ENCODE results near the gene BPTF.
"Not testable (repeated sequence)": the region's sequence is repeated elsewhere in the genome, so short reads cannot be mapped to it uniquely, and the experiment has no call there.

Gene BPTF

DNA sequence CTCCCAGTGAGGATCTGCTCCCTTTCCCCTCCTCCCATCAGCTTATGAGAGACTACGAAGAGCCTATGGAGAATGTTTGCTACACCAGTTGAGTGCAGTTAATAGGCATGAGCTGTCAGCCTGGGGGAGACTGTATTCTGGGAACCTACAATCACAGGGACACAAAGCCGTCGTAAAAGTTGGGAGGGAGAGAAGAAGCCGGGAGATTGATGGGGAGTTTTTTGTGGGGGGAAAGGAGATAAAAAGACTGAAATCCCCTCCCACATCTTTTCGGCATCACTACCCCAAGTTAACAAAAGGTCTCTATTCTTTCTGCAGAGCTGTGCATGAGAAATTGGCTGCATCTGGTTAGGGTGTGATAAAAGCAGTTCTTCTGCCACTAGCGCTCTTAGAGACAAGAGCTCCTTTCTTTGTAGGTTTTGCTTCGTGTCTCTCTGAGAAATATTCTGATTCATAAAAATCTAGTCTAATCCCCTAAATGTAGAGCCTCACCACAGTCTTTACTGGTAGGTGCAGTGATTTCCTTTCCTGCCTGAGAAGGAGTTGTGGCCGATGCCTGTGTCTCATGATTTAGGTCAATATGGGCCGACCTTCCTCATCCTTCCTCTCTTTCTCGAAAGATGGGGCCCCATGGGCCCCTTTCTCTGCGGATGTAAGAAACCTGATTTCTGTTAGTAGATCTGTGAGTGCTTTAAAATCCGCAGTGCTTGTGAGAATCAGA is 77.4 kb downstream of the BPTF start:
- TF ChIP-seq, protein P1, sequence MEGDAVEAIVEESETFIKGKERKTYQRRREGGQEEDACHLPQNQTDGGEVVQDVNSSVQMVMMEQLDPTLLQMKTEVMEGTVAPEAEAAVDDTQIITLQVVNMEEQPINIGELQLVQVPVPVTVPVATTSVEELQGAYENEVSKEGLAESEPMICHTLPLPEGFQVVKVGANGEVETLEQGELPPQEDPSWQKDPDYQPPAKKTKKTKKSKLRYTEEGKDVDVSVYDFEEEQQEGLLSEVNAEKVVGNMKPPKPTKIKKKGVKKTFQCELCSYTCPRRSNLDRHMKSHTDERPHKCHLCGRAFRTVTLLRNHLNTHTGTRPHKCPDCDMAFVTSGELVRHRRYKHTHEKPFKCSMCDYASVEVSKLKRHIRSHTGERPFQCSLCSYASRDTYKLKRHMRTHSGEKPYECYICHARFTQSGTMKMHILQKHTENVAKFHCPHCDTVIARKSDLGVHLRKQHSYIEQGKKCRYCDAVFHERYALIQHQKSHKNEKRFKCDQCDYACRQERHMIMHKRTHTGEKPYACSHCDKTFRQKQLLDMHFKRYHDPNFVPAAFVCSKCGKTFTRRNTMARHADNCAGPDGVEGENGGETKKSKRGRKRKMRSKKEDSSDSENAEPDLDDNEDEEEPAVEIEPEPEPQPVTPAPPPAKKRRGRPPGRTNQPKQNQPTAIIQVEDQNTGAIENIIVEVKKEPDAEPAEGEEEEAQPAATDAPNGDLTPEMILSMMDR (IDR thresholded peaks at IDR 0.05; ENCODE audit: control extremely low read depth, extremely low read depth, low read depth, missing control alignments), result no peak
- ChIA-PET POLR2A (no interaction called here), CTCF (interaction anchor here (0.6 to 1.0 kb wide), 2 partner anchors 10 to 11 kb away, joined by 3 to 4 read pairs; no protein-coding TSS in a partner anchor)
- DNase-seq (ENCODE audit: extremely low spot score), result no peak

DNA sequence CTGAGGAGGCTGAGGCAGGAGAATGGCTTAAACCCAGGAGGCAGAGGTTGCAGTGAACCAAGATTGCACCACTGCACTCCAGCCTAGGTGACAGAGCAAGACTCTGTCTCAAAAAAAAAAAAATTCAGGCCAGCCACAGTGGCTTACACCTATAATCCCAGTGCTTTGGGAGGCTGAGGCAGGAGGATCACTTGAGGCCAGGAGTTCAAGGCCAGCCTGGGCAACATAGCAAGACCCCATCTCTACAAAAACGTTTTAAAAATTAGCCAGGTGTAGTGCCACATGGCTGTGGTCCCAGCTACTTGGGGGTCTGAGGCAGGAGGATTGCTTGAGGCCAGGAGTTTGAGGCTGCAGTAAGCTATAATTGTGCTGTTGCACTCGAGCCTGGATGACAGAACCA is 80.0 kb downstream of the BPTF start:
- POLR2A ChIA-PET; CTCF ChIA-PET; DNase-seq (ENCODE audit: extremely low spot score): not testable (repeated sequence)

DNA sequence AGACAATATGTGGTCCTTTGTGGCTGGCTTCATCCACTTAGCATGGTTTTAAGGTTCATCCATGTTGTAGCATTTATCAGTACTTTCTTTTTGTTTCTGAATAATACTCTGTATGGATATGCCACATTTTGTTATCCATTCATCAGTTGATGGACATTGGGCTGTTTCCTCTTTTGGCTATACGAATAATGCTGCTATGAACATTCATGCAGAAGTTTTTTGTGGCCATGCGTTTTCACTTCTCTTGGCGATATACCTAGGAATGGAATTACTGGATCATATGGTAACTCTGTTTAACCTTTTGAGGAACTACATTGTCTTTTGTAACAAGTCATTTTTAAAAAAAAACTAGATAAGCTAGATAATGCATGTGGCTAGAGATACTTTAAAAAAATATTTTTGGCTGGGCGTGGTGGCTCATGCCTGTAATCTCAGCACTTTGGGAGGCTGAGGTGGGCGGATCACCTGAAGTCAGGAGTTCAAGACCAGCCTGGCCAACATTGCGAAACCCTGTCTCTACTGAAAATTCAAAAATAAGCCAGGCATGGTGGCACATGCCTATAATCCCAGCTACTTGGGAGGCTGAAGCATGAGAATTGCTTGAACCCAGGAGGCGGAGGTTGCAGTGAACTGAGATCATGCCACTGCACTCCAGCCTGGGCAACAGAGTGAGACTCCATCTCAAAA is 85.0 kb downstream of the BPTF start:
- POLR2A ChIA-PET; DNase-seq (ENCODE audit: extremely low spot score): not testable (repeated sequence)
- CTCF ChIA-PET, result interaction anchor here (1.4 kb wide), 1 partner anchor 10 kb away, joined by 4 read pairs; no protein-coding TSS in a partner anchor

DNA sequence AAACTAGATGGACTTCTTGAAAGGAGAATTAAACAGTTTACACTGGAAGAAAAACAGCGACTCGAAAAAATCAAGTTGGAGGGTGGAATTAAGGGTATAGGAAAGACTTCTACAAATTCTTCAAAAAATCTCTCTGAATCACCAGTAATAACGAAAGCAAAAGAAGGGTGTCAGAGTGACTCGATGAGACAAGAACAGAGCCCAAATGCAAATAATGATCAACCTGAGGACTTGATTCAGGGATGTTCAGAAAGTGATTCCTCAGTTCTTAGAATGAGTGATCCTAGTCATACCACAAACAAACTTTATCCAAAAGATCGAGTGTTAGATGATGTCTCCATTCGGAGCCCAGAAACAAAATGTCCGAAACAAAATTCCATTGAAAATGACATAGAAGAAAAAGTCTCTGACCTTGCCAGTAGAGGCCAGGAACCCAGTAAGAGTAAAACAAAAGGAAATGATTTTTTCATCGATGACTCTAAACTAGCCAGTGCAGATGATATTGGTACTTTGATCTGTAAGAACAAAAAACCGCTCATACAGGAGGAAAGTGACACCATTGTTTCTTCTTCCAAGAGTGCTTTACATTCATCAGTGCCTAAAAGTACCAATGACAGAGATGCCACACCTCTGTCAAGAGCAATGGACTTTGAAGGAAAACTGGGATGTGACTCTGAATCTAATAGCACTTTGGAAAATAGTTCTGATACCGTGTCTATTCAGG is 85.9 kb downstream of the BPTF start:
- DNase-seq (ENCODE audit: extremely low spot score), result no peak
- ChIA-PET POLR2A (no interaction called here), CTCF (no interaction called here)
- TF ChIP-seq, protein P1 (IDR thresholded peaks at IDR 0.05; ENCODE audit: control extremely low read depth, extremely low read depth, low read depth, missing control alignments), result no peak

DNA sequence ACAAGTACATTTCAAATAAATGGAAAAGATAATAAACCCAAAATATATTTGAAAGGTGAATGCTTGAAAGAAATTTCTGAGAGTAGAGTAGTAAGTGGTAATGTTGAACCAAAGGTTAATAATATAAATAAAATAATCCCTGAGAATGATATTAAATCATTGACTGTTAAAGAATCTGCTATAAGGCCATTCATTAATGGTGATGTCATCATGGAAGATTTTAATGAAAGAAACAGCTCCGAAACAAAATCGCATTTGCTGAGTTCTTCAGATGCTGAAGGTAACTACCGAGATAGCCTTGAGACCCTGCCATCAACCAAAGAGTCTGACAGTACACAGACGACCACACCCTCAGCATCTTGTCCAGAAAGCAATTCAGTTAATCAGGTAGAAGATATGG is 86.8 kb downstream of the BPTF start:
- DNase-seq (ENCODE audit: extremely low spot score), result no peak
- ChIA-PET POLR2A (no interaction called here), CTCF (no interaction called here)
- TF ChIP-seq, protein P1 (IDR thresholded peaks at IDR 0.05; ENCODE audit: control extremely low read depth, extremely low read depth, low read depth, missing control alignments), result no peak

DNA sequence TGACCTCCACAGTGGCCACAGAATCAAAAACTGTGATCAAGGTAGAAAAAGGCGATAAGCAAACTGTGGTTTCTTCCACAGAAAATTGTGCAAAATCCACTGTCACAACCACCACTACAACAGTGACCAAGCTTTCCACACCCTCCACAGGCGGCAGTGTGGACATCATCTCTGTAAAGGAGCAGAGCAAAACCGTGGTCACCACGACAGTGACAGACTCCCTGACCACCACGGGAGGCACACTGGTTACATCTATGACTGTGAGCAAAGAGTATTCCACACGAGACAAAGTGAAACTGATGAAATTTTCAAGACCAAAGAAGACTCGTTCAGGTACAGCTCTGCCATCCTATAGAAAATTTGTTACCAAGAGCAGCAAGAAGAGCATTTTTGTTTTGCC is 87.4 kb downstream of the BPTF start:
- ChIA-PET CTCF (interaction anchor here (1.0 kb wide), 1 partner anchor 113 kb away, joined by 4 read pairs; no protein-coding TSS in a partner anchor), POLR2A (no interaction called here)
- TF ChIP-seq, protein P1 (IDR thresholded peaks at IDR 0.05; ENCODE audit: control extremely low read depth, extremely low read depth, low read depth, missing control alignments), result no peak
- no peak for DNase-seq (ENCODE audit: extremely low spot score)

DNA sequence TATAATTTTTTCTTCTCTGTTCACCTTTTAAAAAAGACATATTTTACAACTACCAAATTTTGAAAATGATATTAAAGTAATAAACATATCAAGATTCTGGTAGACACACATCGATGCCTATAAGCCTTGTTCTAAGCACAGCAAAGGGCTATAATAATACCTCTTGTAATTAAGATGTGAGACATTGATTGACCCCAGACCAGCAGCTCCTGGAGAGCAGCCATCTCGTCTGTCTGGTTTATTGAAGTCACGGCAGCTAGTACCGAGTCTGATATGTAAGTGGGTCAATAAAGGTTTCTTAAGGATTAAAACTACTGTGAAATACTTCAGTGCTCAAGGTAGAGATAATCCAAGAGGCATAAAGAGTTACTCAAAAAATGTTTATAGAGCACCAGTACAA is 94.9 kb downstream of the BPTF start:
- ChIA-PET POLR2A (interaction anchor here (0.6 kb wide), 1 partner anchor 261 kb away, joined by 5 read pairs; no protein-coding TSS in a partner anchor), CTCF (interaction anchor here (1.3 kb wide), 1 partner anchor 10 kb away, joined by 5 read pairs; no protein-coding TSS in a partner anchor)
- no peak for DNase-seq (ENCODE audit: extremely low spot score)
- TF ChIP-seq, protein P1 (IDR thresholded peaks at IDR 0.05; ENCODE audit: control extremely low read depth, extremely low read depth, low read depth, missing control alignments), result no peak
